IMR-90 (cell line): ENCODE results near the gene ZNF527. TPM values are rescaled to one million over a fixed set of nuclear protein-coding genes. Genes with fewer than 3 reads are reported as not detected.
"Not testable (repeated sequence)": the region's sequence is repeated elsewhere in the genome, so short reads cannot be mapped to it uniquely, and the experiment has no call there.

Experiments
- ATAC-seq: fragments of 200-7000 bp; cut with Tn5 transposase; 2 replicates; pipeline ENCODE4 v1.9.1; 2020; ENCODE audit warnings: low read depth, mild to moderate bottlenecking, moderate library complexity
- BruUV-seq: library from RNA; stranded (reverse); fragments of 400-500 nt; replicated peaks from 2 replicates; lab custom pipeline; 2021; lab: Mats Ljungman, UMichigan
- CTCF ChIA-PET: fragments of 300-600 bp; formaldehyde crosslinking; extraction: SDS; loops from one replicate; lab custom pipeline; 2021; ENCODE audit warnings: antibody characterized with exemption; lab: Yijun Ruan, JAX
- POLR2A ChIA-PET: fragments of 300-600 bp; sonication (Branson Sonifier 250); formaldehyde crosslinking; loops from one replicate; lab custom pipeline; 2022; ENCODE audit warnings: antibody characterized with exemption; ENCODE audit not compliant: unreplicated experiment; lab: Charles Lee
- DNase-seq: peaks from one replicate; pipeline ENCODE4 v3.0.0; 2013
- H2AFZ ChIP-seq: replicated peaks from 2 replicates; pipeline ENCODE3; 2013; ENCODE audit warnings: low read length, mild to moderate bottlenecking; ENCODE audit not compliant: poor library complexity
- H2AK5ac ChIP-seq: 2 replicates; pipeline ENCODE4 v1.6.1; 2013; ENCODE audit warnings: low read depth, low read length, inconsistent platforms
- H2AK9ac ChIP-seq: replicated peaks from 2 replicates; pipeline ENCODE3; 2013; ENCODE audit warnings: mild to moderate bottlenecking, low read depth, low read length, moderate library complexity; ENCODE audit not compliant: poor library complexity
- H2BK120ac ChIP-seq: 2 replicates; pipeline ENCODE4 v1.6.1; 2013; ENCODE audit warnings: low read depth, low read length, inconsistent platforms
- H2BK15ac ChIP-seq: 3 replicates; pipeline ENCODE4 v1.6.1; 2013; ENCODE audit warnings: low read depth, low read length, inconsistent platforms
- H2BK20ac ChIP-seq: 2 replicates; pipeline ENCODE4 v1.6.1; 2013; ENCODE audit warnings: low read depth, mild to moderate bottlenecking, inconsistent platforms, low read length, moderate library complexity
- H2BK5ac ChIP-seq: 2 replicates; pipeline ENCODE4 v1.6.1; 2013; ENCODE audit warnings: mild to moderate bottlenecking, low read depth, low read length, inconsistent platforms; ENCODE audit not compliant: poor library complexity, severe bottlenecking
- H3K14ac ChIP-seq: replicated peaks from 2 replicates; pipeline ENCODE4 v1.6.1; 2013; ENCODE audit warnings: low read depth, low read length, inconsistent platforms
- H3K18ac ChIP-seq: 2 replicates; pipeline ENCODE4 v1.6.1; 2013; ENCODE audit warnings: low read depth, low read length, control low read depth
- H3K23ac ChIP-seq: 2 replicates; pipeline ENCODE4 v1.6.1; 2013; ENCODE audit warnings: low read depth, low read length, inconsistent platforms
- H3K27ac ChIP-seq: 2 replicates; pipeline ENCODE4 v1.5.1; 2013; ENCODE audit warnings: mild to moderate bottlenecking, control low read depth, low read length; ENCODE audit not compliant: insufficient read depth
- H3K27me3 ChIP-seq: 2 replicates; pipeline ENCODE4 v1.6.1; 2013; ENCODE audit warnings: low read length; ENCODE audit not compliant: control insufficient read depth, insufficient read depth
- H3K36me3 ChIP-seq: 2 replicates; pipeline ENCODE4 v1.6.1; 2013; ENCODE audit warnings: low read length, mixed read lengths; ENCODE audit not compliant: control insufficient read depth, insufficient read depth
- H3K4ac ChIP-seq: 2 replicates; pipeline ENCODE4 v1.6.1; 2013; ENCODE audit warnings: low read depth, low read length, inconsistent platforms
- H3K4me1 ChIP-seq: 2 replicates; pipeline ENCODE4 v1.6.1; 2013; ENCODE audit warnings: low read length, mixed read lengths; ENCODE audit not compliant: control insufficient read depth, insufficient read depth
- H3K4me2 ChIP-seq: 2 replicates; pipeline ENCODE4 v1.6.1; 2013; ENCODE audit warnings: low read depth, mild to moderate bottlenecking, control low read depth, low read length, moderate library complexity
- H3K4me3 ChIP-seq: 2 replicates; pipeline ENCODE4 v1.5.1; 2013; ENCODE audit warnings: low read depth, mild to moderate bottlenecking, control low read depth, low read length, moderate library complexity; ENCODE audit not compliant: insufficient read depth
- H3K56ac ChIP-seq: 2 replicates; pipeline ENCODE4 v1.6.1; 2013; ENCODE audit warnings: low read length, inconsistent platforms; ENCODE audit not compliant: insufficient read depth; ENCODE audit errors: extremely low read depth
- H3K79me1 ChIP-seq, 2 experiments: 2 replicates each; pipeline ENCODE4 v1.6.1; 2013; ENCODE audit warnings: low read length in 2 of 2, inconsistent platforms in 1 of 2, low read depth in 1 of 2
- H3K9ac ChIP-seq: 2 replicates; pipeline ENCODE4 v1.6.1; 2013; ENCODE audit warnings: low read depth, low read length, control low read depth
- H3K9me1 ChIP-seq: 2 replicates; pipeline ENCODE4 v1.6.1; 2013; ENCODE audit warnings: low read length, inconsistent platforms; ENCODE audit not compliant: insufficient read depth
- H3K9me3 ChIP-seq: 2 replicates; pipeline ENCODE4 v1.6.1; 2013; ENCODE audit warnings: low read length; ENCODE audit not compliant: control insufficient read depth, insufficient read depth
- H4K20me1 ChIP-seq: 2 replicates; pipeline ENCODE4 v1.6.1; 2013; ENCODE audit warnings: low read length, inconsistent platforms; ENCODE audit not compliant: insufficient read depth
- H4K5ac ChIP-seq: 2 replicates; pipeline ENCODE4 v1.6.1; 2013; ENCODE audit warnings: mild to moderate bottlenecking, low read depth, low read length, control low read depth
- H4K8ac ChIP-seq, 2 experiments: 2 replicates each; pipeline ENCODE4 v1.6.1; 2013; ENCODE audit warnings: low read depth in 2 of 2, low read length in 2 of 2, control low read depth in 1 of 2, inconsistent platforms in 1 of 2
- H4K91ac ChIP-seq: 2 replicates; pipeline ENCODE4 v1.6.1; 2013; ENCODE audit warnings: low read depth, low read length, inconsistent platforms; ENCODE audit not compliant: insufficient read depth
- WGBS, 2 experiments: methylation state at CpG; one replicate each; pipeline versions ENCODE4 v1.1.5 to v1.1.7; 2013; ENCODE audit warnings: missing lambda C conversion rate in 2 of 2; ENCODE audit not compliant: insufficient read length in 1 of 2; ENCODE audit errors: extremely low coverage in 2 of 2; 5-methylcytosine and 5-hydroxymethylcytosine counted together
- dilution Hi-C: fragments of 300-500 bp; cut with HindIII; formaldehyde crosslinking; loops from one replicate; pipeline ENCODE4 v1.14.3; 2018; ENCODE audit warnings: low sequenced_read_pairs; ENCODE audit not compliant: unreplicated experiment
- in situ Hi-C: fragments of 300-500 bp; cut with MboI; formaldehyde crosslinking; loops from 3 replicates; pipeline ENCODE4 v1.14.3; 2019; ENCODE audit warnings: low sequenced_read_pairs, inconsistent platforms, mixed read lengths
- intact Hi-C: fragments of 100-400 bp; cut with micrococcal nuclease; formaldehyde crosslinking; loops from 2 replicates; pipeline ENCODE4 v1.10.0; 2022
- polyA plus RNA-seq, 3 experiments: library from polyadenylated mRNA; depleted of rRNA; stranded (reverse); fragments of >200 nt; gene quantifications; 2 replicates each; pipeline ENCODE4 v1.2.3, GENCODE V29; 2012; ENCODE audit warnings: low replicate concordance in 1 of 3
- total RNA-seq: library from RNA; depleted of rRNA; stranded (reverse); fragments of >200 nt; gene quantifications from 2 replicates; pipeline ENCODE4 v1.2.3, GENCODE V29; 2012

The ZNF527 gene
- total and polyA plus RNA-seq, 2 of the 4 experiments (the other 2 are of a cell fraction): 1.9 to 3.6 TPM

GRCh38 chr19:37391399-37391798 is 20.5 kb downstream of the ZNF527 start:
- H3K4me1 ChIP-seq, H3K9me1 ChIP-seq, H3K4me2 ChIP-seq, H3K9ac ChIP-seq, H3K79me1 ChIP-seq, DNase-seq, H3K27ac ChIP-seq, H3K18ac ChIP-seq, CTCF ChIA-PET, H4K8ac ChIP-seq, ATAC-seq, H4K20me1 ChIP-seq, H2BK15ac ChIP-seq, H3K27me3 ChIP-seq, H2AK9ac ChIP-seq, dilution Hi-C loops, H2BK20ac ChIP-seq, H4K5ac ChIP-seq, H2BK120ac ChIP-seq, BruUV-seq, H3K4ac ChIP-seq, H3K4me3 ChIP-seq, H2BK5ac ChIP-seq, H4K91ac ChIP-seq, POLR2A ChIA-PET, intact Hi-C loops, H3K56ac ChIP-seq, H3K23ac ChIP-seq, H3K14ac ChIP-seq, H2AK5ac ChIP-seq, H2AFZ ChIP-seq, in situ Hi-C loops: not testable (repeated sequence)
- H3K9me3 ChIP-seq: peaks cover 48% of the 10 kb centered on the region
- H3K36me3 ChIP-seq: peaks cover 18% of the 10 kb centered on the region
- no CpG with 5 or more reads among the region's 6 CpGs for WGBS, 2 experiments
